Activated CD8-positive, alpha-beta T cell treated with anti-CD3 and anti-CD28 coated beads for 36 hours (primary cell): ENCODE data around the gene HNRNPDL. TPM values are rescaled to one million over a fixed set of nuclear protein-coding genes. Genes with fewer than 3 reads are reported as not detected.

Experiments used
- ATAC-seq: fragments of 200-7000 bp; cut with Tn5 transposase; one replicate; pipeline ENCODE4 v1.10.0; 2021; ENCODE audit warnings: mild to moderate bottlenecking, moderate library complexity
- CTCF ChIA-PET: fragments of 350-600 bp; sonication (Branson Sonifier 250); formaldehyde crosslinking; loops from one replicate; lab custom pipeline; 2021; ENCODE audit warnings: antibody characterized with exemption; lab: Charles Lee
- POLR2A ChIA-PET: fragments of 350-600 bp; sonication (Branson Sonifier 250); formaldehyde crosslinking; loops from one replicate; lab custom pipeline; 2021; ENCODE audit warnings: antibody characterized with exemption; lab: Charles Lee
- DNase-seq: peaks from one replicate; pipeline ENCODE4 v3.0.0-alpha.2; 2020
- H3K27ac Mint-ChIP-seq: one replicate; pipeline ENCODE4 v1.8.0; 2021; ENCODE audit warnings: mild to moderate bottlenecking, mixed read lengths
- H3K27me3 Mint-ChIP-seq: one replicate; pipeline ENCODE4 v1.8.0; 2021; ENCODE audit warnings: mixed read lengths
- H3K36me3 Mint-ChIP-seq: one replicate; pipeline ENCODE4 v1.8.0; 2021; ENCODE audit warnings: low read depth, mixed read lengths
- H3K4me1 Mint-ChIP-seq: one replicate; pipeline ENCODE4 v1.8.0; 2021; ENCODE audit warnings: low read depth, mixed read lengths
- H3K4me3 Mint-ChIP-seq: one replicate; pipeline ENCODE4 v1.8.0; 2021; ENCODE audit warnings: mild to moderate bottlenecking, moderate library complexity, mixed read lengths
- H3K9me3 Mint-ChIP-seq: one replicate; pipeline ENCODE4 v1.8.0; 2021; ENCODE audit warnings: mixed read lengths
- CTCF ChIP-seq: fragments of 200-600 bp; IDR thresholded peaks from one replicate; pipeline ENCODE4 v1.8.0; 2022; ENCODE audit warnings: antibody characterized with exemption, mild to moderate bottlenecking
- intact Hi-C: fragments of 100-400 bp; cut with micrococcal nuclease; formaldehyde crosslinking; loops from one replicate; pipeline ENCODE4 v1.10.0; 2022
- total RNA-seq, 2 experiments: library from RNA; stranded (reverse); gene quantifications; one replicate each; pipeline ENCODE4 v1.2.3, GENCODE V29; 2021

The HNRNPDL gene
- total RNA-seq, 2 experiments from 2014 or later: 330 to 339 TPM

DNA sequence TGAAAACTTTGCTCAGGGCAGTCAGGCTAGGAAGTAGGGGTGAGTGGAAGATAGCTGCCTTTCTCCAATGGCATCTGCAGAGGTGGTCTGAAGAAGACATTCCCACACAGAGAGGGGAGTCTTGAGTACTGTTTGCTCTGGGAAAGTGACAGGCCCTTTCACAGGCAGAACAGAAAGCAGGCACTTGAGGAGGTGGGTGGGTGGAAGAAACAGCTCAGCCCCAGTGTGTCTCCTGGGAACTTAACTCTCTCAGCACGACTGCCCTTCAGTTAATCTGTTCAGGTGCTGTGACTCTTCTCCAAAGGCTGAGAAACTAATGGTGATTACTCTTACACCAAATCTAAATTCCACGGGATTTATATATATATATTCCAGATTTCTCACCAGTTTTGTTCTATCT lies 28.5 kb upstream of the HNRNPDL start:
- ATAC-seq (no peak), DNase-seq (no peak)
- Mint-ChIP-seq H3K4me1 (peaks cover 9% of the 10 kb centered on the region), H3K27ac (peak overlapping the region; percentile 81), H3K36me3 (peaks cover 35% of the 10 kb centered on the region), H3K9me3 (no peaks in the 10 kb centered on the region), H3K4me3 (no peak overlapping the region), H3K27me3 (no peaks in the 10 kb centered on the region)
- CTCF ChIA-PET: interaction anchor here (7.1 kb wide), 1 partner anchor 280 kb away, joined by 56 read pairs; no protein-coding TSS in a partner anchor
- POLR2A ChIA-PET: no interaction called here
- no peak for TF ChIP-seq CTCF
- intact Hi-C loops: no loop called here

DNA sequence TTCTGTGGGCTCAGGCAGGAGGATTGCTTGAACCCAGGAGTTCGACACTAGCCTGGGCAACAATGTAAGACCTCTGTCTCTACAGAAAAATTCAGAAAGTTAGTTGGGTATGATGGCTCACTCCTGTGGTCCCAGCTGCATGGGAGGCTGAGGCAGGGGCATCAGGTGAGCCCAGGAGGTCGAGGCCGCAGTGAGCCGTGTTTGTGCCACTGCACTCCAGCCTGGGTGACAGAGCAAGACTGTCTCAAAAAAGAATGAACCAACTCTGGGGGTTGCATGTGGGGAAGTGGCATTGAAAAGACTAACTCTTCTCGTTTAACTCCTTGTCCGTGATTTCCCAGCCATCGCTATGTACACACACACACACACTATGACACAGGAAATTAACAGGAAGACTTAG lies 27.0 kb upstream of the HNRNPDL start:
- H3K9me3 Mint-ChIP-seq: no peaks in the 10 kb centered on the region
- no peaks in the 10 kb centered on the region for H3K27me3 Mint-ChIP-seq
- ATAC-seq (no peak), DNase-seq (no peak)
- H3K4me1 Mint-ChIP-seq: peaks cover 11% of the 10 kb centered on the region
- peak overlapping the region; percentile 70 for H3K27ac Mint-ChIP-seq
- intact Hi-C loops: no loop called here
- TF ChIP-seq CTCF: no peak
- no peak overlapping the region for H3K4me3 Mint-ChIP-seq
- ChIA-PET CTCF (no interaction called here), POLR2A (no interaction called here)
- H3K36me3 Mint-ChIP-seq: peaks cover 39% of the 10 kb centered on the region

- no peak for DNase-seq
- Mint-ChIP-seq H3K36me3 (peaks cover 57% of the 10 kb centered on the region), H3K4me1 (peaks cover 29% of the 10 kb centered on the region), H3K27me3 (no peaks in the 10 kb centered on the region), H3K4me3 (no peak overlapping the region), H3K27ac (peak overlapping the region; percentile 57), H3K9me3 (no peaks in the 10 kb centered on the region)
- POLR2A ChIA-PET: interaction anchor here (1.0 kb wide), 1 partner anchor 13 kb away, joined by 4 read pairs; no protein-coding TSS in a partner anchor
- intact Hi-C loops: no loop called here
- CTCF ChIA-PET: interaction anchor here (1.3 to 2.0 kb wide), 2 partner anchors 13 to 287 kb away, joined by 3 to 10 read pairs; no protein-coding TSS in a partner anchor
- ATAC-seq: no peak
- TF ChIP-seq CTCF: no peak
Observed at GRCh38 chr4:82452026-82452425, 21.8 kb upstream of the HNRNPDL start.

DNA sequence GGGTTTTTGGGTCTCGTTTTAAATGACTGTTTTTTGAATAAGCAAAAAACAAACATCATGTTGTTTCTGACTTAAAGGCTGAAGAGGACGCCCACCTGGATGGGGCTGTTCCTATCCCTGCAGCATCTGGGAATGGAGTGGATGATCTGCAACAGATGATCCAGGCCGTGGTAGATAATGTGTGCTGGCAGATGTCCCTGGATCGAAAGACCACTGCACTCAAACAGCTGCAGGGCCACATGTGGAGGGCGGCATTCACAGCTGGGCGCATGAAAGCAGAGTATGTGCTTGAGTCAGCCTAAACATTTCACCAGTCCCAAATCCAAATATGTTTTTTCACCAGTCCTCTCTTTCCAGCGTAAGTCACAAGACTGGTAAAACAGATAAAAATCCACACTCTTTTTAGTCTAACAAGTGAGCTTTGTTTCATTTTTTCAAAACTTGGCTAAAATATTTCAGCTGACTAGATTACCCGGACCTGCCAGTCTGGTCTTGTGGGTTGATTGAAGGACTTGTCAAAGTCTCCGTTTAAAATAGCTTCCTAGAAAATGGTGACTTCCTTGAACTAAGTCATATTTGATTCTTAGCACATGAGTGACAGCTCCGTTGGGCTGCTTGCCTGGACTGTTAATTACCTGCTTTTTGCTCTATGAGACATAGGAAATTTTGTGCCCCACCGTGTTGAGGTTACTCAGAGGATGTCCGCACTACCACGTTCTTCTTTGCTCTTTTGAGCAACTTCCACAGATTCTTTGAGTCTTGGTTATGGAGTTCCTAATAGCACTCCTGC lies 20.9 kb upstream of the HNRNPDL start:
- no peak for TF ChIP-seq CTCF
- ChIA-PET CTCF (interaction anchor here (1.3 to 2.0 kb wide), 3 partner anchors 11 to 288 kb away, joined by 3 to 10 read pairs (median 7); no protein-coding TSS in a partner anchor), POLR2A (interaction anchor here (0.6 kb wide), 2 partner anchors 14 to 26 kb away, joined by 3 read pairs; no protein-coding TSS in a partner anchor)
- intact Hi-C loops: no loop called here
- H3K27me3 Mint-ChIP-seq: no peaks in the 10 kb centered on the region
- H3K27ac Mint-ChIP-seq: peak overlapping the region; percentile 81
- DNase-seq: no peak
- no peak for ATAC-seq
- H3K4me1 Mint-ChIP-seq: peaks cover 29% of the 10 kb centered on the region
- H3K9me3 Mint-ChIP-seq: no peaks in the 10 kb centered on the region
- H3K4me3 Mint-ChIP-seq: no peak overlapping the region
- H3K36me3 Mint-ChIP-seq: peaks cover 51% of the 10 kb centered on the region

GRCh38 chr4:82447886-82448285 lies 17.6 kb upstream of the HNRNPDL start:
- Mint-ChIP-seq H3K4me1 (peaks cover 36% of the 10 kb centered on the region), H3K36me3 (peaks cover 41% of the 10 kb centered on the region), H3K4me3 (no peak overlapping the region), H3K27me3 (no peaks in the 10 kb centered on the region), H3K9me3 (no peaks in the 10 kb centered on the region), H3K27ac (peak overlapping the region; percentile 5)
- ChIA-PET CTCF (no interaction called here), POLR2A (interaction anchor here (1.0 to 1.6 kb wide), 3 partner anchors 16 to 20 kb away, joined by 3 to 4 read pairs (median 3); no protein-coding TSS in a partner anchor)
- DNase-seq (no peak), ATAC-seq (no peak)
- TF ChIP-seq CTCF: no peak
- intact Hi-C loops: no loop called here
